HG03565 (cell line): ENCODE measurements around the gene FBP2.

Experiments
- ATAC-seq: cut with Tn5 transposase; IDR thresholded peaks from one replicate; pipeline ENCODE4 v1.9.1; 2021; ENCODE audit warnings: mild to moderate bottlenecking, moderate library complexity; ENCODE audit not compliant: unreplicated experiment

FBP2 gene

GRCh38 chr9:94593459-94594345 is at the start of gene FBP2:
TSS of gene FBP2 (minus strand) at chr9:94593824. CDS start at chr9:94593726, 98 bp downstream.
- no peak for ATAC-seq

- no peak for ATAC-seq
Observed at GRCh38 chr9:94643176-94643575, 49.6 kb upstream of the FBP2 start.

GRCh38 chr9:94642501-94642900 is 48.9 kb upstream of the FBP2 start:
- no peak for ATAC-seq

- ATAC-seq = no peak
Observed at GRCh38 chr9:94639999-94640376, 46.4 kb upstream of the FBP2 start.

- no peak for ATAC-seq
Observed at GRCh38 chr9:94639061-94639998, 45.7 kb upstream of the FBP2 start, which contains the start of gene FBP1. TSS of gene FBP1 (minus strand) at chr9:94639518. CDS start at chr9:94639310, 208 bp downstream.

GRCh38 chr9:94638335-94639060 is 44.9 kb upstream of the FBP2 start:
- ATAC-seq = no peak

GRCh38 chr9:94632737-94633136 is 39.1 kb upstream of the FBP2 start:
- ATAC-seq = no peak

- ATAC-seq = no peak
Observed at GRCh38 chr9:94631599-94631998, 38.0 kb upstream of the FBP2 start.

GRCh38 chr9:94630833-94631232 is 37.2 kb upstream of the FBP2 start:
- no peak for ATAC-seq

GRCh38 chr9:94630281-94630680 is 36.7 kb upstream of the FBP2 start:
- no peak for ATAC-seq

- no peak for ATAC-seq
Observed at GRCh38 chr9:94627287-94627686, 33.7 kb upstream of the FBP2 start.

- ATAC-seq = no peak
Observed at GRCh38 chr9:94625835-94626234, 32.2 kb upstream of the FBP2 start.

- ATAC-seq = no peak
Observed at GRCh38 chr9:94624629-94625028, 31.0 kb upstream of the FBP2 start.

- no peak for ATAC-seq
Observed at GRCh38 chr9:94623253-94623652, 29.6 kb upstream of the FBP2 start.

- no peak for ATAC-seq
Observed at GRCh38 chr9:94622087-94622800, 28.6 kb upstream of the FBP2 start.

GRCh38 chr9:94619026-94619425 is 25.4 kb upstream of the FBP2 start:
- no peak for ATAC-seq

- ATAC-seq = no peak
Observed at GRCh38 chr9:94613003-94613402, 19.4 kb upstream of the FBP2 start.

- no peak for ATAC-seq
Observed at GRCh38 chr9:94612071-94612470, 18.4 kb upstream of the FBP2 start.

- ATAC-seq = no peak
Observed at GRCh38 chr9:94611638-94612068, 18.0 kb upstream of the FBP2 start.

GRCh38 chr9:94610181-94610606 is 16.6 kb upstream of the FBP2 start:
- no peak for ATAC-seq
